GM18951 (cell line): ENCODE data around the gene VAC14.

ENCODE experiments used
- POLR2A ChIP-seq: IDR thresholded peaks from 4 replicates; pipeline ENCODE4 v1.6.1; 2011; ENCODE audit warnings: mild to moderate bottlenecking; ENCODE audit not compliant: insufficient read length, insufficient read depth; ENCODE audit errors: extremely low read depth
- in situ Hi-C: fragments of 300-500 bp; cut with MboI; formaldehyde crosslinking; loops from one replicate; pipeline ENCODE4 v1.12.0; 2022; ENCODE audit warnings: low sequenced_read_pairs, mixed read lengths, inconsistent platforms; ENCODE audit not compliant: unreplicated experiment

The VAC14 gene

GRCh38 chr16:70694868-70695218 lies 106.1 kb downstream of the VAC14 start:
- no peak for TF ChIP-seq POLR2A
- in situ Hi-C loops: no loop called here

- in situ Hi-C loops: no loop called here
- no peak for TF ChIP-seq POLR2A
Measured at GRCh38 chr16:70694088-70694867, 106.7 kb downstream of the VAC14 start.

GRCh38 chr16:70692873-70693671 lies 107.9 kb downstream of the VAC14 start:
- no peak for TF ChIP-seq POLR2A

GRCh38 chr16:70692130-70692872 lies 108.7 kb downstream of the VAC14 start:
- no peak for TF ChIP-seq POLR2A
- in situ Hi-C loops: no loop called here

More at GRCh38 chr16:70692873-70693671, 107.9 kb downstream of the VAC14 start:
- in situ Hi-C loops: no loop called here

- in situ Hi-C loops: no loop called here
- no peak for TF ChIP-seq POLR2A
Measured at GRCh38 chr16:70691223-70692129, 109.5 kb downstream of the VAC14 start.

- in situ Hi-C loops: no loop called here
- no peak for TF ChIP-seq POLR2A
Measured at GRCh38 chr16:70689970-70690891, 110.7 kb downstream of the VAC14 start.

GRCh38 chr16:70689035-70689969 lies 111.7 kb downstream of the VAC14 start:
- no peak for TF ChIP-seq POLR2A
- in situ Hi-C loops: no loop called here

- TF ChIP-seq POLR2A: no peak
- in situ Hi-C loops: no loop called here
Measured at GRCh38 chr16:70688246-70688742, 112.7 kb downstream of the VAC14 start.

GRCh38 chr16:70687671-70688245 lies 113.2 kb downstream of the VAC14 start:
- in situ Hi-C loops: no loop called here
- no peak for TF ChIP-seq POLR2A

GRCh38 chr16:70687102-70687511 lies 113.9 kb downstream of the VAC14 start:
- TF ChIP-seq POLR2A: no peak
- in situ Hi-C loops: no loop called here
